ENCODE measurements around the gene CACHD1.

Gene CACHD1

DNA sequence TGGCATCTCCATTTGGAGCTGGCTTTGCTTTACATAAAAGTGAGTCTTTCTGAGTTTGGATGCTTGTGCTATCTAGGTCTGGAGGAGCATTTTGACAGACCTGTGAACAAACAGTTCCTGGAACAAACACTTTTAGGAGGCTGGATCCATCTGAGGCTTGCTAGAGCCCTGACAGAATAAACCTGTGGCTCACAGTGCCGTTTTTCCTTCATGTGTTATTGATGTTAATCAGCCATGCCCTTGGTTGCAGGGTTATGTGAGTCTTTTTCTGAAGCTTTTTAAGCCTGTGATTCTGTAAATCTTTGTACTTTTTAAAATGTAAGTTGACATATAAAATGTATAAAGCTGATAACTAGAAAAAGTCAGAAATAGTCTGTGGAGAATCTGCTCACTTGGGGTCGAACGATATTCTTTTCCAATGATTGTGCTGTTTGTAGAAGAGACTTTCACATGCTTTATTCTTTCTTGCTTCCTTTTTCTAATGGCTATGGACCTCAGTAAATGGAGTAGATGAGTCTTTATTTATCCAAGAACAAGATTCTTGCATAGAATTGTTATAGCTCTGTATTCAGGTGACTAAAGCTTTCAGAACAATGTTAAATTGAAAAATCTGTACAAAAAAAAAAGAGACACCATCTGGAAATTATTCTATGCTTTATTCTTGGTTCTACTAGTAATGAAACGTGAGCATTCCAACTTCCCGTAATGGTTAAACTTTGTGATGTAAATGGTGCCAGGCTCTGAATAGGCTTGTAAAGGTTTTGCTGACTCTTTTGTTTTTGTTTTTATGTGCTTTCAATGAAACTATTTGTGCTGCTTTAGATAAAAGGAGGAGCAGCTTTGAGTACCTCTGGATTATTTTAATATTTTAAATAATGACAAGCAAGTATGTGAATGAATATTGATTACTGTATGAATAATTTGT, 53.7 kb downstream of the CACHD1 start:
- no peak for DNase-seq (ENCODE audit: low read depth)

DNA sequence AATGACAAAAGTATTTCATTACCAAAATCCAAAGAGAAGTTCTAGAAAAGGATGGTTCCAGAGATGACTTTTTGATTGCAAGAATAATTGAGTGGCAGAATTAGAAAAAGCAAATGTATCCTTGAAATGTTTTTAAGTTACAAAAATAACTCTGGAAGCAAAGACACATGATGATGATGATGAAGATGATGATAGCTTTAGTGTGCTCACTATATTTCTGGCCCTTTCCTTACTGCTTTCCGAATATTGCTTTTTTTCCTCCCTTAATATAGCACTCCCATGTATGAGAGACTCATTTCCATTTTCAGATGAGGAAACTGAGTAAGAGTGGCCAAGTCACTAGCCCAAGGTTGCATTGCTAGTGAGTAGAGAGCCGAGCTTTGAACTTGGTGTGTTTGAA, 54.7 kb downstream of the CACHD1 start:
- DNase-seq (ENCODE audit: low read depth), result no peak

DNA sequence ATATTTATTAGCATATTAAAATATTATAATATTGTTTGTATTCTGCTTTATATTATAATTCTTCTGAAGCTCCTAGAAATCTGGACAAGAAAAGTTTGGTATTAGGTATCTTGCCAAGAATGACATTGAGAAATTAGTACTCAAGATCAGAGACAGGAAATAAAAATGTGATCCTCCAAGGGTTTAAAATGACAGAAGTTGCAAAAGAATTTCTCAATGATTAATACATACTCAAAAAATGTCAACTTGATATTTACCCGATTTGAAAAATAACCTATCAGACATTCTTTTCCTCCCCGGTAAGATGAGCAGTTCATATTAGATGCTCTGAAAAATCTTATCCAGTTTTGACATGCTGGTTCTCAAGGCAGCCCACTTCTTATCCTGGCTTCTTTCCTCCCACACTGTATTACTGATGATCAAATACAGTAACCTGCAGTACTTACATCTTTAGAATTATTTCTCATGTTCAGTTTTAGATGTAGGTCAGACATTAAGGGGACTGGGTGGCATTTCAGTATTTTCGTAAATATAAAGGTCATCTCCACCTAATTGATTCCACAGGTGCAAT, 55.3 kb downstream of the CACHD1 start:
- DNase-seq (ENCODE audit: low read depth), result no peak

DNA sequence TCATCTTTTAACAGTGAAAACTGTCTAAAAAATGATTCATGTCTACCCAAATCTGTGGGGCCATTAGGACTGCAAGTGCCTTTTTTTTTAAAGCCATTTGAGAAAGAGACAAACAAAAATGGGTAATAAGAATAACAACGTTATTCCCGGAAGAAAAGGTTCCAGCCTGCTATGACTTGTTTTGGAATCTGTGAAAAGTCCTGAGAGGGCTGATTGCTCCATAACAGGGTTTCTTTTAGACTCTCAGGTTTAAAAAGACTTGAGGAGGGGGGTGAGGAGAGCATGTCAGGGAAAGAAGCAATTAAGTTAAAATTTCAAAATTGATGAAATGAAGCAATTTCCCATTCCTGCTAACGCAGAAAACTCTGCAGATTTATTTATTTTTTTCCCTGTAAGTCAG, 56.4 kb downstream of the CACHD1 start:
- DNase-seq (ENCODE audit: low read depth), result no peak

DNA sequence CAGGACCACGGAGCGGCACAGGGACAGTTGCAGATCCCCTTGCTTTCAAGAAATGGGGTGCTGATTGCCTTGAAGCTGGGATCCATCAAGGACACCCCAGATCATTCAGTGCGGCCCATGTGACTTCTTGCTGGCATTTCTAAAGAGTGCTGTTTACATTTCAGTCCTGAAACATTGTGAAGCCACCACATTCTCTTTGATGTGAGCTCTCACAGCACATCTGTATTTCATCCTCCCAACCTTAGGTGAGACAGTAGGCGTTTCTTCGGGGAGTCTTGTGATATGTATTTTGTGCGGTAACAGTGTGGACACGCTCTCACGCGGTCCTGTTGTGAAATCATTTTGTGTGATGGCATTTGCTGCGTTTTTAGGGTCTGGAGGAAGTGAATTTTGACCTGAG, 57.2 kb downstream of the CACHD1 start:
- DNase-seq (ENCODE audit: low read depth), result no peak

DNA sequence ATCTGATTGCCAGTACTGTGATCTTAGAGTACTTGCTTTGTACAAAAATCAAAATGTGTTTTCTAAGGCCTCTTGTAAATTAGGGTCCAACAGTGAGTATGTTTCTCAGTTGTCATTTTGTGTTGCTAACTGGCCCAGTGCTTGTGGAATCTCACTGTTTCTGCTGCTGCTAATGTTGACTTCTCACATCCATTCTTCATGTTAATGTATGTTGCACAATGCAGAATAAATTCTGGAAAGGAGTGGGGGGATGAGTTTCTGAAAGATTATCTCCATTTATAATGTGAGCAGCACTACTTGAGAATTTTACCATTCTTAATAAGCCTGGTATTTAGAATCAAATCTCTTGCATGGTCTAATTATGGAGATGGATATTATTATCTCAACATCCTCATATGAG, 57.9 kb downstream of the CACHD1 start:
- no peak for DNase-seq (ENCODE audit: low read depth)

DNA sequence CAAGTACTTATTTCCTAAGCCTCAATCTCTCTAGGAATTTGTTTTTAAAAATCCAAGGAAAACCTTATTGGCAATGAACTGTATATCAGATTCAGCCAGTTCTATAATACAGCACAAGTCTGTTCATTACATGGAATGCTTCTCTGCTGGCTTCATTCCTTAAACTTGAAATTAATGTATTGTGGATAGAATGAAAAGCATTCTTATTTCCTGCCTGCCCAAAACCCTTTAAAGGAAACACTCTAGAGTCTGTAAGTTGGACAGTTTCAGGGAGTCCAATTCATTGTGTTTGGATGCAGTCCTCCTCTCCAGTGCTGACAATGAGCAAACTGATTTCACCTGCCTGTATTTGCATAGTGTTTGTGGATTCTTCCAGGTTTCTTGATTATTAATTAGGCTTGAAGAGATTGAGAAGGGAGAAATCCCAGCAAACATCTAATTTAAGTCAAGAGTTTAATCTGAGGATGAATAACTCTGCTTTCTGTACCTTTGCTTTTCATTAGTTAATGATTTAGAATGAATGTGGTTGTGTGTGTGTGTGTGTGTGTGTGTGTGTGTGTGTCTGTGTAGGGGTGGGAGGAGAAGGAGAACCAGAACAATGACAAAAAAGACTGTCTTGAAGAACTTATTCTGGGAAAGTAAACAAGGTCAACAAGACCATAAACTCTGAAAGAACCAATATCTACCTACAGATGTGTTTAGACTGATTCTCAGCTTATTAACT, 61.2 kb downstream of the CACHD1 start:
- no peak for DNase-seq (ENCODE audit: low read depth)

DNA sequence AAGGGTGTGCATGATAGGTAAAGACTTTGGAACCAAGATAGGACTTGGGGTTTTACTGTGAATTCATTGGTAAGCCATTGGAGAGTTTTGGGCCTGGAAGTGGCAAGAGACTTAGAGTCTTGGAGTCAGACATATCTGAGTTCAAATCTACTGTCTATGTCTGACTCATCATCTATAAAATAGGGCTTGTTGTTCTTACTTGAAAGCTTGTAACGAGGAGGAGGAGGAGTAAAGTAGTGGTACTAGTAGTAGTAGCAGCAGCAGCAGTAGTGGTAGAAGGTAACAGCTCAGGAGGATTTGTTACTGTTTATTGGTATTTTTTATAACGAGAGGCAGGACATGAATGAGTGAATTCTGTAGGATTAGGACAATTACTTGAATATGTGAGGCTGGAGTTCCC, 62.7 kb downstream of the CACHD1 start:
- no peak for DNase-seq (ENCODE audit: low read depth)

DNA sequence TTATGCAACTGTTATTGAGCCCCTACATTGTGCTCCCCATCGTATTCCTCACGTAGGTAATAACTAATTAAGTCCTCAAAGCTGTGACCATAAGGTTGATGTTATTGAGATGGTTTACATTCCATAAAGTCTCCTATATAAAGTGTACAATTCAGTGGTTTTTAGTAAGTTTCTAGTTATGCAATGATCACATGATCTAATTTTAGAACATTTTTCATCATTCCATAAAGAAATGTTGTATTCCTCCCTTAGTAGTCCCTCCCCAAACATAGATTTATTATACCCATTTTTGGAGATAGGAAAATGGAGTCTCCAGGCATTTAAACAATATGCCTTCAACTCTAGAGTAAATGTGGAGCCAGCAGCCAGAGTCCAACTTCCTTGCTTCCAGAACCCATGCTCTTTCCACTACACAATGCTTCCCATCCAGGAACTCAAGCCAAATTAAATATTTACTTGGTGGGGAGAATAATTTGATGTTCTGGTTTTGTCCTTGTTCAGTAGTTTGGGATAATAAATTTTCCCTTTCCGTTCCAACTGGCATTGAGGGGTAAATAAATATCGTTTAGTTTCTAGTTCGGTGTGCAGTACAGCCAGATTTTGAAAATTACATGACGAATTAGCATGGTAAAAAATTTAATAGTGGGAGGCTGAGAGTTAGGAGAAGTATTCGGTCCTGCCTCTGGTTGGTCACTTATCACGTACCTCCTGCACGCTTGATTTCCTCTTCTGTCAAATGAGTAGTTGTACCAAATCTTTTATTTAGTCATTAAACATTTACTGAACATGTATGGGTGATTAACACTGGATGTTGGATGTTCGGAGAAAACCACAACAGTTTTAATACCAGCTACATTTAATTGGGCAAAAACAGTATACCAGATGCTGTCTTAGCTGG, 66.3 kb downstream of the CACHD1 start:
- no peak for DNase-seq (ENCODE audit: low read depth)

DNA sequence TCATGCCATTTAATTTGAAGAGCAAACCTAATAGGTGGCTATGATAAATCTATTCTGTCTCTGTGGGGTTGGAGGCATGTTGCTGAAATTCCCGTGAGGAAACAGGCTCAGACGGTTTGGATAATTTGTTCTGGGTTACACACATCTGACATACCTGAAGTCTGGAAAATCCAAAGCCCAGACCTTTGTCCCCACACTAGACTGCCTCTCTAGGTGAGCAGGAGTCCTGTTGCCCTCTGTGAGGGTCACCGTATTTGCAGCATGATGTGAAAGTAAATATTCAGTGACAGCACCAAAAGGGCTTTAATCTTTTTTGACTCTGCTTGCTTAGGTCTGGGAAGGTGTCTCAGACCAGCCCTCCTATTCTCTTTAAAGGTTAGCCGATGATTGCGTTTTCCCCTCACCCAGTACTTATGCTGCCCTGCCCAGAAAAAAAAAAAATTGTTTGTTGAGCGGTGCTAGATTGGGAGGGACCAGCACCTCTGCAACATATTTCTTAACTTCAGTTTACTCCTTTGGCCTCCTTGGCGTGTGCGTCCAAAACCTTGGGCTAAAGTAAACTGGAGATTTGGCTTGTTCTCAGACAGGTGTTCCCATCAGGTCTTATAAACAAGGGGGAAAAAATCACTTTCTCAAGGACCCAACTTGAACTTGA, 67.0 kb downstream of the CACHD1 start:
- no peak for DNase-seq (ENCODE audit: low read depth)

DNA sequence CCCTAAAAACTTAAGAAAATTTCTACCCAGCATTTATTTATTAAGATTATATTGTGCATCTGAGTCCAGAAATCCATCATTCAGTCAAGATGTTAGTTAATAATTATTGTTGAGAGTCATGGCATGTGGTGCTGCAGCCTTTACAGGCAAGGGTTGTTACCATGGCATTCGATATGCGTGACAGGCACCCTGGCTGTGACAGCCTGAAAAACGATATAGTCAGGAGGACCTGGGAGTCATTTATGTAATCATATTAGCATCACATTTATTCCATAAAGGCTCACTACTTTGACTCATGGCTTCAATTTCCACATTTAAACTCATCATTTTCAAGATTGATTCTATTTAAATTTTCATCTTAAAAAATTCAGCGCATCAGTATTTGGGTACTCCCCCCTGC, 68.0 kb downstream of the CACHD1 start:
- DNase-seq (ENCODE audit: low read depth), result no peak

DNA sequence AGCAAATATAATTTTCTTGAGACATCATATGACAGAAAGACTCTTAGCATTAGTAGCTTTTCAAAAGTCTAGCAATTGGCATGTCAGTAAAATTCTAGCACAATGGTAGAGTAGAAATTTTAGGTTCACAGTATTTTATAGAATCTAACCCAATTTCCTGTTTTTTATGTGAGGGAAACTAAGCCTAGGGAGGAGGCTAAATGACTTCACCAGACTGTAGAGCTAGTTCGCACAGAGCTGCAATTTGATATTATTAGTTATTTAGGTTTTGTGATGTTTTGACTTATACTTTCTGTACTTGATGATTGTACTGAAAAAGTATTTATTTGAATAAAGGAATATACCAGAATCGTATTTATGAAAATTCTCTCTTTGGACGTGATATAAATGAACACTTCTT, 68.5 kb downstream of the CACHD1 start:
- no peak for DNase-seq (ENCODE audit: low read depth)

DNA sequence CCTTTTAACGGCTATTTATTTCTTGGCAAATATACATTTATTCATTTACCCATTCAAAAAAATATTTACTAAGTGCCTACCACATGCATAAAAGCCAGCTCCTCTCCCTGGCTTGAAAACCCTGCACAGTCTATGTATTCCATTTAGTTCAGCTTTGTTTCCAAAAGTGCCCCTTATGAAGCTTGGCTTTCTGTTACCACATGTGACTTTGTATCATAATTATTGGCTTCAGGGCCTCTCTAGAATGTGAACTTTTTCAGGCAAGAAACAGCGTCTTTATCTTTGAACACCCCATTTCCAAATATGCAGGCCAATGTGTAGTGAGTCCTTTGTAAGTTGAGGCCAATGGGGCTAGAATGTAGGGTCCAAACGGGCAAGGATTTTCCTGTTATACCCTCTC, 69.4 kb downstream of the CACHD1 start:
- DNase-seq (ENCODE audit: low read depth), result no peak

DNA sequence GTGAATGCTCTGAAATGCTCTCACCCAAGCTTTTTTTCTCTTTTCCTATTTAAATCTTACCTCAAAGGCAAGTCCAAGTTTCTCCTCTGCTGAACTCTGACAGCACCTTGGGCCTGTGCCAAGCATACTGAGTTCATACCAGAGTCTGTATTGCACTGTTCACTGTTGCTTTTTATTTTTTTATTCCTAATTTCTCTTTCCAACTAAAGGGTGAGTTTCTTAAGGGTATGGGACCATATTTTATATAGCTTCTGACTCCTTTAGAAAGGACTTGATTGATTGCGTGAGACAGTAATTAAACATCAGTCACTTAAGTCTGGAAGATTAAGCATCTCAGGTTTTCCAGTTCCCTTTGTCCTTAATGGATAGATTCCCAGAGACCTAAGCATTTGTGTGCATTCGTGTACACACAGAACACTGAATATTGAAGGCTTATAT, 69.9 kb downstream of the CACHD1 start:
- no peak for DNase-seq (ENCODE audit: low read depth)

DNA sequence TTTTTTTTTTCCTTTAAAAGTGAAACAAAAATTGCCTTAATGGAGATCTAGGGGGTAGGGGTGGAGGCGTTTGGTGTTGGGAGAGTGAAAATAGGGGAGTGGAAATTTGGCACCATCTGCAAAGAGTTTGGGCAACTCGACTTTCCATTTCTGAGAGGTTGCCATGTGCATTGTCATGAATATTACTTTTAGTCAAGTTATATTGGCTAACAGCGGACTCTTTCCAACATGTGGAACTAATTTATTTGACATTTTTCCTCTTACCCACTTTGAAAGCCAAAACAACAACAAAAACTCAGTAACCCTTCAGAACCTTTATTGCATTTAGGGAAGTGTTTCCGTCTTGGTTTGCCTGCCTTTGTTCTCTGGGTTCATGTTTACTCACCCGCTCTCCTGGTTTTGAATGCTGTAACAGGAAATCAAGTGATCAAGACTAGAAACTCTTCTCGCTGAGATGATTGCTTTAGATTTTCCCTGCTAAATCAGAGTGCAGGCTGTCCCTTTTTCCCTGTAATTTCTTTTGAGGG, 70.4 kb downstream of the CACHD1 start:
- DNase-seq (ENCODE audit: low read depth), result no peak

DNA sequence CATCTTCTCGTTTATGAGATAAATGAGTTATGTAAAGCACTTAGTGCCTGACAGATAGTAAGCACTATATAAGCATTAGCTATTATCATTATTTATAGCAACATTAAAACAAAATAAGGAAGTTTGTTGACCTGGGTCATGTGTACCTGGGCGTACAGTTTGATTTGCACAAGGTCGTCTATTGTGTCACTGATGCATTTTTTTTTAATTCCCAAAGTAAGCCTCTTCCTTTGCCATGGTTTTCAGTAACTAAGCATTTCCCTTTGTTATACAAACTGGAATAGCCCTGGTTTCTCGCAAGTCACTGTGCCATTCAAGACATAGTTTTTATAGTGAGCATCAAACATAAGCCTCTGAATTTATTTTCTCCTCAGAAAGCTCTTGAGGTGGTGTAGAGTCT, 72.2 kb downstream of the CACHD1 start:
- DNase-seq (ENCODE audit: low read depth), result no peak

DNA sequence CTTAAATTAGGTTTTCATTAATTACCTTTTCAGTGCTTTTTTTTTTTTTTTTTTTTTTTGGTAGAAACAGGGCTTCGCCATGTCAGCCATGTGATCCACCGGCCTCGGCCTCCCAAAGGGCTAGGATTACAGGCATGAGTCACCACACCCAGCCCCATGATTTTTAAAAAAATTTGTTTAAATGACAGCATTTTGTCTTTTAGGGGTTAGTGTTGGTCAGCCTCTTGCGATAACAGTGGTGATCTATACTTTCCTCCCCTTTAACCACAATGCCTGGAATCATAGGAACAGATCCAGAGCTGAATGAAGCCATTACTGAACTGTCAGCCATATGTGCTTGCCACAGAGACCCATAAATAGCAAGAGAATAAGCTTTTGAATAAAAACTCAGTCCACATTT, 73.9 kb downstream of the CACHD1 start:
- no peak for DNase-seq (ENCODE audit: low read depth)

DNA sequence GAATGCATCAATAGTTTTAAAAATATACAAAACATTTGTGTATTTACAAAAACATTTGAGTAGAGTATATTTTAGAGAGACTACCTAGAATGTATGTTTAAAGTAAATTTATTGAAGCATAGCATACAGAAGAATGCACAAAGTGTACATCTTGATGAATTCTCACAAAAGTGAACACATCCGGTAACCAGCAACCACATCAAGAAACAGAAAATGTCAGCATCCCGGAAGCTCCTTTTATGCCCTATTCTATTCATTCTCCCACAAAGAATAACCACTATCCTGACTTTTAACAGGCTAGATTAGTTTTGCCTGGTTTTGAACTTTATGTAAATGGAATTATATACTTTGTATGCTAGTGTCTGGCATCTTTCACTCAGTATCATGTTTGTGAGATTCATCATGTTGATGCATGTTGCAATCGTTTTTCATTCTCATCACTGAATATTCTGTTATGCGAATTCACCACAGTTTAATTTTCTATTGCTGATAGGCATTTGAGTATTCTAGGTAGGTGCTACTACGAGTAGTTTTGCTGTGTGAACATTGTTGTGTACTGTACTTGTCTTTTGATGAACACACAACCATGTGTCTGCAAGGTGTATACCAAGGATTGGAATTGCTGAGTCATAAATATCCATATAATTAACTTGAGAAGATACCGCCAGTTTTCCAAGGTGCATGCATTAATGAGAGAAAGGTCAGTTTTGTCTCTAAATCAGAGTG, 75.4 kb downstream of the CACHD1 start:
- no peak for DNase-seq (ENCODE audit: low read depth)

DNA sequence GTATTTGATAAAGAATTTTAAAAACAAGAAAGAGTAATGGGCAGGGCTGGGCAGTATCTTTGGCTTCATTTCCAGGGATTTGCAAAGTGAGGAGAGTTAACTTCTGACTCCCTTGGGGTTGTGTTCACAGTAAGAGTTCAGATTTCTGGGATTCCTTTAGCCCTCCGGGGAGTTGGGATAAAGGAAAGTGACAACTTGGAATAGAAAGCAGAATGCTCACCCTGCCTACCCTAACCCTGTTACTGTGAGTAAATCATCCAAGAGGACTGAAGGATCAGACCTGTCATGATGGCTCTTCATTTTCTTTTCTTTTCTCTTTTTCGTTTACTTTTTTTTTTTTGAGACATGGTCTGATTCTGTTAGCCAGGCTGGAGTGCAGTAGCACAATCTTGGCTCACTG, 76.1 kb downstream of the CACHD1 start:
- DNase-seq (ENCODE audit: low read depth), result no peak

DNA sequence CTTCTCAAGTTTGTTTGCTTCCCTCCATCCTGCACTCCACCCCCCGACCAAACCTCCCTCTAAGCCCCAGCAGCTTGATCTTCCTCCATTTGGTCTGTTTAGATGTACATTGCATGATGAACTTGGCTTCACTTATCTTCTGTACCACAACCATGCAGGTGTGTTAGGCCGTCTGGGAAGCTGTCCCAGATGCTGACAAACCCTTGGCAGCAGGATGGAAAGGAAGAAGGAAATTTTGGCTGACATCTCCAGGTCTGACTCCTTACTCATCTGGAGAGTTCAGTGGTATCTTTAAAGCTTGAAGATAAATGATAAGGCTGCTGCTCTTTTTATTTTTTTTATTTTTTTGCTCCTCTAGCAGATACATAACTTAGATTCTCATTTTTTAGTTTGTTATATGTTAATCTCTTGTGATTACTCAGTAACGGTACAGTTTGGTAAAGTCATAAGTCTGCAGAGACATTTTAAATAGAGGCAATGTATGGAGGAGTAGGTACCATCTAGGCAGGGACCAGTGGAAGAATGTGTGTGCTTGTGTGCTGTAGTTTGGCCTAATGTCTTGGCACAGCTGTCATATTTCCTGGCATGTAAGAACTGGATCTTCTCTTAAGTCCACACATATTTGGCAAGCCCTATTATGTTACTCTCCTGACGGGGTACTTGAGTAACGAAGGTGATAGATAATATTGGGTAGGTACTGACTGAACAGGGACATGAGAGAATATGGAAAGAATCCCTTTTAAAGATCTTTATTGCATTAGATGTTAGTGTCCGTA, 79.7 kb downstream of the CACHD1 start:
- no peak for DNase-seq (ENCODE audit: low read depth)

Measured in non-pigmented ciliary epithelial cell (primary cell).